DND-41 (cell line): ENCODE results near the gene UBE2U.

Source experiments
- ATAC-seq: fragments of 200-7000 bp; cut with Tn5 transposase; 3 replicates; pipeline ENCODE4 v1.9.1; 2021; ENCODE audit warnings: low read depth; ENCODE audit not compliant: insufficient read depth
- DNase-seq: peaks from one replicate; pipeline ENCODE4 v3.0.0-alpha.2; 2020
- H2AFZ ChIP-seq: 2 replicates; pipeline ENCODE4 v1.6.0; 2012; ENCODE audit warnings: low read depth, low read length
- H3K27ac ChIP-seq: 2 replicates; pipeline ENCODE4 v1.5.1; 2012; ENCODE audit warnings: low read length, inconsistent platforms
- H3K27me3 ChIP-seq: fragments of 200-600 bp; sonication (generic); 2 replicates; pipeline ENCODE4 v1.6.0; 2012; ENCODE audit warnings: low read length, mild to moderate bottlenecking, inconsistent platforms; ENCODE audit not compliant: insufficient read depth, poor library complexity
- H3K36me3 ChIP-seq: 2 replicates; pipeline ENCODE4 v1.5.1; 2012; ENCODE audit warnings: low read length, inconsistent platforms; ENCODE audit not compliant: insufficient read depth
- H3K4me1 ChIP-seq: 2 replicates; pipeline ENCODE4 v1.5.1; 2012; ENCODE audit warnings: mild to moderate bottlenecking, low read length; ENCODE audit not compliant: insufficient read depth
- H3K4me2 ChIP-seq: 2 replicates; pipeline ENCODE4 v1.6.0; 2012; ENCODE audit warnings: mild to moderate bottlenecking, moderate library complexity, low read length, inconsistent platforms; ENCODE audit not compliant: insufficient read depth
- H3K4me3 ChIP-seq, 2 experiments: fragments of 200-600 bp in 1 of 2; shearing (Covaris generic) in 1 of 2; 2 replicates each; pipeline ENCODE4 v1.5.1; 2012 to 2016; ENCODE audit warnings: inconsistent platforms in 2 of 2, low read length in 2 of 2, mild to moderate bottlenecking in 2 of 2, low read depth in 1 of 2, moderate library complexity in 1 of 2
- H3K79me2 ChIP-seq: 2 replicates; pipeline ENCODE4 v1.6.0; 2012; ENCODE audit warnings: low read length, inconsistent platforms; ENCODE audit not compliant: insufficient read depth
- H3K9ac ChIP-seq: 2 replicates; pipeline ENCODE4 v1.6.0; 2012; ENCODE audit warnings: low read depth, mild to moderate bottlenecking, inconsistent platforms, low read length, moderate library complexity
- H3K9me3 ChIP-seq: 2 replicates; pipeline ENCODE4 v1.5.1; 2012; ENCODE audit warnings: low read length, moderate library complexity, mild to moderate bottlenecking, inconsistent platforms; ENCODE audit not compliant: insufficient read depth, severe bottlenecking
- H4K20me1 ChIP-seq: 2 replicates; pipeline ENCODE4 v1.6.0; 2012; ENCODE audit warnings: low read length; ENCODE audit not compliant: insufficient read depth
- CTCF ChIP-seq: IDR thresholded peaks from 2 replicates; pipeline ENCODE4 v1.5.1; 2012; ENCODE audit warnings: borderline replicate concordance, low read length, moderate library complexity, mild to moderate bottlenecking; ENCODE audit not compliant: poor library complexity, severe bottlenecking; ENCODE audit errors: extremely low read depth
- EZH2 ChIP-seq: IDR thresholded peaks from 3 replicates; pipeline ENCODE4 v1.6.1; 2012; ENCODE audit warnings: borderline replicate concordance, low read depth, mild to moderate bottlenecking, moderate library complexity, low read length, inconsistent platforms; ENCODE audit not compliant: severe bottlenecking

The UBE2U gene

GRCh38 chr1:64228167-64228957, 24.9 kb downstream of the UBE2U start:
- ATAC-seq (no peak), DNase-seq (no peak)
- H3K9ac ChIP-seq, result no peak overlapping the region
- H3K9me3 ChIP-seq, result no peaks in the 10 kb centered on the region
- H3K4me1 ChIP-seq, result no peaks in the 10 kb centered on the region
- TF ChIP-seq CTCF, result no peak
- no peak for TF ChIP-seq EZH2
- H3K36me3 ChIP-seq, result no peaks in the 10 kb centered on the region
- H3K79me2 ChIP-seq, result no peaks in the 10 kb centered on the region
- peaks cover 3% of the 10 kb centered on the region for H3K27me3 ChIP-seq
- no peak overlapping the region for H3K4me2 ChIP-seq
- H2AFZ ChIP-seq, result no peak overlapping the region
- H3K4me3 ChIP-seq, result no peak overlapping the region
- H3K27ac ChIP-seq, result no peak overlapping the region
- no peaks in the 10 kb centered on the region for H4K20me1 ChIP-seq

- H3K79me2 ChIP-seq, result no peaks in the 10 kb centered on the region
- no peaks in the 10 kb centered on the region for H3K4me1 ChIP-seq
- H3K27me3 ChIP-seq, result peaks cover 6% of the 10 kb centered on the region
- ATAC-seq, result no peak
- no peak for TF ChIP-seq EZH2
- TF ChIP-seq CTCF, result no peak
- H3K4me2 ChIP-seq, result no peak overlapping the region
- no peaks in the 10 kb centered on the region for H3K9me3 ChIP-seq
- no peak overlapping the region for H3K9ac ChIP-seq
- no peaks in the 10 kb centered on the region for H3K36me3 ChIP-seq
- H3K4me3 ChIP-seq, result no peak overlapping the region
- H4K20me1 ChIP-seq, result no peaks in the 10 kb centered on the region
- no peak for DNase-seq
- no peak overlapping the region for H2AFZ ChIP-seq
- no peak overlapping the region for H3K27ac ChIP-seq
These were observed 25.9 kb downstream of the UBE2U start for GRCh38 chr1:64229307-64229706.

GRCh38 chr1:64231153-64231552, 27.7 kb downstream of the UBE2U start:
- no peaks in the 10 kb centered on the region for H3K36me3 ChIP-seq
- no peaks in the 10 kb centered on the region for H3K4me1 ChIP-seq
- H3K4me3 ChIP-seq, result no peak overlapping the region
- no peak overlapping the region for H3K27ac ChIP-seq
- H2AFZ ChIP-seq, result no peak overlapping the region
- no peak overlapping the region for H3K4me2 ChIP-seq
- H3K79me2 ChIP-seq, result no peaks in the 10 kb centered on the region
- peaks cover 6% of the 10 kb centered on the region for H3K27me3 ChIP-seq
- TF ChIP-seq CTCF, result no peak
- no peak for TF ChIP-seq EZH2
- H4K20me1 ChIP-seq, result no peaks in the 10 kb centered on the region
- no peak overlapping the region for H3K9ac ChIP-seq
- H3K9me3 ChIP-seq, result no peaks in the 10 kb centered on the region
- ATAC-seq (no peak), DNase-seq (no peak)
